Renal pelvis (tissue), 4 donors: ENCODE results near the gene FOSL1. TPM values are rescaled to one million over a fixed set of nuclear protein-coding genes. Genes with fewer than 3 reads are reported as not detected.

Experiments used
- DNase-seq: peaks from one replicate; pipeline ENCODE4 v3.0.0-alpha.2; 2013
- polyA plus RNA-seq, 3 donors: library from polyadenylated mRNA; unstranded; fragments of 120-200 nt; gene quantifications; one replicate each; pipeline ENCODE4 v1.2.1, GENCODE V29; 2013; ENCODE audit not compliant: insufficient read length in 3 of 3

The FOSL1 gene
- polyA plus RNA-seq, 3 donors: 0.14 TPM; not detected in 2

- no peak for DNase-seq
Observed at GRCh38 chr11:65864706-65865471, 35.3 kb downstream of the FOSL1 start.

GRCh38 chr11:65863889-65864705 lies 36.1 kb downstream of the FOSL1 start:
- DNase-seq: no peak

- DNase-seq: no peak
Observed at GRCh38 chr11:65862941-65863888, 37.0 kb downstream of the FOSL1 start.

GRCh38 chr11:65862191-65862735 lies 37.9 kb downstream of the FOSL1 start:
- no peak for DNase-seq

- DNase-seq: no peak
Observed at GRCh38 chr11:65861533-65862183, 38.5 kb downstream of the FOSL1 start.

- no peak for DNase-seq
Observed at GRCh38 chr11:65861165-65861505, 39.1 kb downstream of the FOSL1 start.

GRCh38 chr11:65860278-65861164 lies 39.7 kb downstream of the FOSL1 start, which contains the start of gene MUS81:
Gene MUS81, plus strand, starts transcription at chr11:65860433. Its CDS starts 321 bp downstream, at chr11:65860754.
- DNase-seq: peak; percentile 98

DNA sequence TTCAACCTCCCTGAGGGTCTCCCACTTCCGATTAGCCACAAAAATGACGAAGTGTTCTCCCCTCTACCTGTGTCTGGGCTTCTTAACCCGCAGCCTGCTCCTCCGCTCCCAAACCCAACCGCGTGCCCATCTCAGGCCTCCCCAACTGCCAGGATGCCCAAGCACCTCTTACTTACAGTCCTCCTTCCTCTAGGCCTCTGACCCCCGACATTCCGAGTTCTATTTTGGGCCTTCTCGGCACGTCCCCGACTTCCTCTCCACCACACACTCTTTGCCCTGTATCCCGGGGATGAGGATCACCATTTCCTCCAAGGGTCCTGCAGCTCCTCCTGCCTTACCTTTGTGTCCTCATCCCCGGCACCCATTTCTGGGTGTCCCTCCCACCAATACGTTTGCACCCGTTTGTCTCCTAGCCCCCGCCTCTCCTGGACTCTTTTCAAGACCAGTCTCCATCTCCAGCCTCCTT lies 40.3 kb downstream of the FOSL1 start:
- DNase-seq: no peak

DNA sequence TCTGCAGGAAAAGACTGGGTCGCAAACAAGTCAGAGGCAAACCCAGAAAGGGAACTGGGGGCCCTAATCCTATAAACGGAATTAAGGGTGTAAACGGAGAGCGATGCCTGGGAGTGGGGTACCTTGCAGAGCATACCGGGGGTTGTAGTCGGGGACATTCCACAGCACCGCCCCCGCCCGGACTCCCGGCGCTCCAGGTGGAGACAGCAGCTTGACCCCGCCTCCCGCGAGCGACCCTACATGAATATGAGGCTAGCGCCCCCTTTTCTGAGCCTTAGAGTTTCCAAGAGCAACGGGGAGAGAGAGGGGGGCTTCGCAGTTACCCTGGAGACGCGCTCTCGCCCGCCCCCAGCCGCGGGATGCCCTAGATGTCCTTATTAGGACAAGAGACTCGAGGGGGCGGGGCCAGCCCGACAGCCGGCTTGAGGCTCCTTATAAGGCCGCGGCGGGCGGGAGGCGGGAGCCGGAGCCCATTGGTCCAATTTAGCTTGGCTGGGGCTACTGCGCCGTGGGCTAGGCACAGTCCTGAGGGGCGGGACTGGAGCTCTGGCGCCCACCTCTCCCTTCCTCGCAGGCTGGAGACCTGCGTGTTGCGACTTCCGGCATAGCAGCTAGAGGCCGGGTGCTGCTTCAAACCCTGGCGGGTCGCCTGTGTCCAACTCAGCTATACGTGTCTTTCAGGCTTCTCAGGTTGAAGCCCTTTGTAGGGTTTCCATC lies 40.9 kb downstream of the FOSL1 start:
- DNase-seq: peak; percentile 99

GRCh38 chr11:65858681-65859087 lies 41.5 kb downstream of the FOSL1 start:
- DNase-seq: no peak

GRCh38 chr11:65857853-65858680 lies 42.1 kb downstream of the FOSL1 start, which contains the start of gene CFL1:
Gene CFL1, minus strand, starts transcription at chr11:65858180. Its CDS starts 81 bp downstream, at chr11:65858099.
- peak; percentile 97 for DNase-seq

DNA sequence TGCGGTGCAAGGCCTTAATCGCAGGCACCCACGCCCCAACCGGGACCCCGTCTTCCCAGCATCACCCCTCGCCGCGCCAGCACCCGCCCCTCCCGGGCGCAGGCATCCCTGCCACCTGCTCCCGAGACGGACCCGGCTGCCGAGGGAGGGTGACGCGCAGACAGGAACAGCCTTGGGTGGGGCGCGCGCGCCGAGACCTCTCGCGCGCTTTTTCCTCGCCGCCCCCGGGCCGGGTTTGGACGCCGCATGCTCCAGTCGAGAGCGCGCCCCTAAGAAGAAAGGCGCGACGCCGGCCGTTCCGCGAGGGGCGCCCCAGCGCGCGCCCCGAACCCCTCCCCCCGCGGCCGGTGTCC lies 42.7 kb downstream of the FOSL1 start:
- DNase-seq: no peak

GRCh38 chr11:65856689-65857499 lies 43.3 kb downstream of the FOSL1 start:
- peak; percentile 45 for DNase-seq

- DNase-seq: no peak
Observed at GRCh38 chr11:65855927-65856363, 44.2 kb downstream of the FOSL1 start.

DNA sequence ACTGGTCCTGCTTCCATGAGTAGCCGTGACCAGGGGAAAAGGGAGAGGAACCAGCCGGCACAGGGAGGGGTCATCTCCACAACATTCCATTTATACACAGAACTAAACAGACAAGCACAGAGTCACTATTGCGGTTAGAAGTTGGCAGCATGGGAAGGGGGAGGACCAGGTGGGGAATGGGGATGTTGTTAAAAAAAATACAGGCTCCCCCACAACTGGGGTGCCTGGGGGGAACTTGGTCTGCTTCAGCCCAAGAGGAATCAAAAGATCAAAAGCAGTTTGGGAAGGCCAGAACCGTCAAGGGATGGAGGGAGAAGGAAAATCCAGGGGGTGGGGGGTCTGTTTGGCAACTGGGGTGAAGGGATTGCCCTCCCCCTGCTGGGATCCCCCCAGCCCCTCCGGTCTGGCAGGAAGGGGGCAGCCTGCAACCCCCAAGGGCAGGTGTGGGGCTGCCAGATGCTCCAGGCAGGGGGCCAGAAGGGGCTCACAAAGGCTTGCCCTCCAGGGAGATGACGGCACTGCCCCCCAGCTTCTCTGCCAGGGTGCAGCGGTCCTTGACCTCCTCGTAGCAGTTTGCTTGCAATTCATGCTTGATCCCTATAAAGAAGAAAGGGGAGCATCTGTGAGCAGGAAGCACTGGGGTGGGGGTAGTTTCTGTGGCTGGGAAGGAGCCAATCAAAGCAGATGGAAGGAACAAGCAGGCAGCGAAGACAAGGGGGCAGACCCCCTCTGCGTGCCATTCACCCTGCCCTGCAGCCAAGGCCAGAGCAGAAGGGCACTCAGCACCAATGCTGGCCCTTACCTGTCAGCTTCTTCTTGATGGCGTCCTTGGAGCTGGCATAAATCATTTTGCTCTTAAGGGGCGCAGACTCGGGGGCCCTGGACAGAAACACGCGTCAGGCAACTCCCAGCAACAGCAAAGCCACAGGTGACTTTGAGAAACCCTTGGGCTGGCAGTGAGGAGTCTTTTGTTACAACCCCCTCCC lies 45.0 kb downstream of the FOSL1 start:
- no peak for DNase-seq

DNA sequence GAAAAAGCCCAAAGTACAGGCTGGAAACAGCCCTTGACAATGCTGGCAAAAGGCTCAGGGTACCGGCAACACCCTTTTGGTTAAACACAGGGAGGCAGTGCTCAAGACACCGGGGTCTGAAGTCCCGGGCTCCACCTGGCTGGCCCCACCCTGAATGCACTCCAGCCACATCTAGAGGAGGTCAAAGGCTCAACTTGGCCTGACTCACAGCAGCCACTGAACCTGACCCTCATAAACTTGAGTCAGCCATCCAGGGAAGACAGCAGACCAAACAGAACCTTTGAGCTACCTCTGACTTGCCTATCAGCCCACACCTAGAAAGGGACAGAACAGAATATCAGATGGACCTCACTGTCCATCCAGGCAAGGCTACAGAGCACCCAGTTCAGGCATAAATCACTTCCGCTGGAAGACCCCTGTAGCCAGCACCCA lies 46.0 kb downstream of the FOSL1 start:
- no peak for DNase-seq
